HT1080 (cell line): ENCODE measurements around the gene BLVRA. TPM values are rescaled to one million over a fixed set of nuclear protein-coding genes. Genes with fewer than 3 reads are reported as not detected.

Experiments
- DNase-seq: peaks from one replicate; pipeline ENCODE4 v3.0.0-alpha.2; 2015; ENCODE audit warnings: low read depth
- total RNA-seq: library from RNA; depleted of rRNA; stranded (reverse); fragments of >200 nt; shearing (Covaris generic); gene quantifications from 2 replicates; pipeline ENCODE4 v1.2.3, GENCODE V29; 2014; rRNA removed

The BLVRA gene
- total RNA-seq, 1 experiment from 2014 or later = 22.6 TPM

DNA sequence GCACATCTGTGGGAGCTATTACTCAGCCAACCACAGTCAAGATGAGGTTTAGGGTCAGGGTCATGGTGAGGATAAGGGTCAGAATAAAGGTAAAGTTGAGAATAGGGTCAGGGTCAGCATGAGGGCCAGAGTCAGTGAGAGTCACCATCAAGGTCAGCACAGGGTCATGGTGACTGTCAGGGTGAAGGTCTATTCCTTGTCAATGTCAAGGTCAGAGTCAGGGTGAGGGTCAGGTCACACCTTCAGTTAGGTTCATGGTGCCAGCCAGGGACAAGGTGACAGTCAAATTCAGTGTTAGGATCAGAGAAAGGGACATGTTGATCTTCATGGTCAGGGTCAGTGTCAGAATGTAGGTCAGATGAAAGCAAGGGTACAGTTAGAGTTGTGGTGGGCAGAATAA is 96.7 kb downstream of the BLVRA start:
- no peak for DNase-seq

DNA sequence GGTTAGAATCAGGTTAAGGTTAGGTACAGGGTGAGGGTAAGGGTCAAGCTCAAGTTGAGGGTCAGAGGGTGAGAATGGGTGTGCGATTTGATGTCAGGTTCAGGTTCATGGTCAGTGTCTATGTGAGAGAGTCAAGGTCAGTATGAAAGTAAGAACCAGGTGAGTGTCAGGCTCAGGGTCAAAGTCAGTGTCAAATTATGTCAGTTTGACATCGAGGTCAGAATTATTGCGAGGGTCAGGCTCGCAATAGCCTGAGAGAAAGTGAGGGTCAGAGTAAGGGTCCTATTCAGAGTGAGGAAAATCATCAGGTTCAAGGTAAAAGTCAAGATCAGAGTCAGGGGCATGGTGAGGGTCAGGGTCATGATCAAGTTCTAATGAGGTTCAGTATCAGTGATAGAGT is 97.8 kb downstream of the BLVRA start:
- no peak for DNase-seq

Other genes starting within 250 kb of the BLVRA start
- gene STK17A, start 175.6 kb upstream of the BLVRA start, total RNA-seq = 64.7 and 69.8 TPM in 2 replicates
- 84.4 and 102 TPM in 2 replicates for gene COA1, start 29.2 kb upstream of the BLVRA start, total RNA-seq
- 154 and 174 TPM in 2 replicates for gene MRPS24, start 110.8 kb downstream of the BLVRA start, total RNA-seq
- gene URGCP, start 147.9 kb downstream of the BLVRA start, total RNA-seq = 18.7 and 20.6 TPM in 2 replicates
- 16.9 and 18.4 TPM in 2 replicates for gene UBE2D4, start 167.8 kb downstream of the BLVRA start, total RNA-seq
- gene SPDYE1, start 239.2 kb downstream of the BLVRA start, total RNA-seq = not detected in 2 replicates